Pancreas (tissue), 10 donors: ENCODE measurements around the gene GGN. TPM values are rescaled to one million over a fixed set of nuclear protein-coding genes. Genes with fewer than 3 reads are reported as not detected.

Source experiments
- ATAC-seq, 4 donors: fragments of 200-7000 bp; cut with Tn5 transposase; one replicate each; pipeline versions ENCODE4 v1.8.0 to v1.9.1; 2020; ENCODE audit warnings: mild to moderate bottlenecking in 4 of 4, moderate library complexity in 4 of 4
- DNase-seq, 6 donors: peaks; one replicate each; pipeline ENCODE4 v3.0.0-alpha.2; 2020
- FAIRE-seq: peaks from 2 replicates; lab custom pipeline; 2012; peaks lifted over from hg19 to GRCh38; lab: Jason Lieb, UNC
- H3K27ac ChIP-seq, 4 donors: fragments of 200-600 bp; sonication (generic); 1 replicate in 3 of 4; 2 replicates in 1 of 4; pipeline versions ENCODE4 v1.5.0 to v1.8.0; 2020
- H3K27me3 ChIP-seq, 4 donors: fragments of 200-600 bp; one replicate each; pipeline ENCODE4 v1.8.0; 2021
- H3K36me3 ChIP-seq, 3 donors: fragments of 200-600 bp; sonication (generic) in 1 of 3; one replicate each; pipeline versions ENCODE4 v1.5.0 to v1.8.0; 2020 to 2021
- H3K4me1 ChIP-seq, 3 donors: fragments of 200-600 bp; one replicate each; pipeline ENCODE4 v1.8.0; 2021
- H3K4me3 ChIP-seq, 4 donors: fragments of 200-600 bp; sonication (generic) in 2 of 4; one replicate each; pipeline versions ENCODE4 v1.5.0 to v1.8.0; 2020 to 2021
- H3K9me3 ChIP-seq, 4 donors: fragments of 200-600 bp; one replicate each; pipeline ENCODE4 v1.8.0; 2021
- whole genome bisulfite sequencing, 2 donors: extraction: QIAGEN DNeasy Blood & Tissue Kit; methylation state at CpG; one replicate each; pipeline ENCODE4 v1.1.7; 2013; 5-methylcytosine and 5-hydroxymethylcytosine counted together
- intact Hi-C, 3 donors: fragments of 100-400 bp; cut with DNase I; formaldehyde crosslinking; loops; one replicate each; pipeline versions ENCODE4 v1.11.1 to v1.14.2; 2022
- polyA plus RNA-seq, 2 donors: library from polyadenylated mRNA; stranded (reverse); fragments of 200-250 nt; gene quantifications; one replicate each; pipeline ENCODE4 v1.2.3, GENCODE V29; 2013
- total RNA-seq, 6 donors: library from RNA; stranded (reverse); fragmentation: NEBNext Ultra II Directional in 4 of 6; extraction: Animal tissue kit (Norgen Biotek cat#: 25700) in 4 of 6; gene quantifications; one replicate each; pipeline versions ENCODE4 v1.2.1 to v1.2.4, GENCODE V29; 2021 to 2023
- TF ChIP-seq, protein P1 (sequence below), 4 donors: fragments of 200-600 bp; sonication (generic) in 3 of 4; IDR thresholded peaks; one replicate each; pipeline versions ENCODE4 v1.5.0 to v1.8.0; 2021; ENCODE audit warnings: antibody characterized with exemption in 4 of 4
- donor health status: healthy with polysubstance abuse.
- donor health status: DM: no; HTN: no; CAD: no; lungs with moderate emphysema.
- donor health status: DM: no; HTN: no; CAD: no.
- donor health status: control.
- donor health status: control.
- donor health status: Bipolar disorder and iron deficiency.
- donor health status: DM: yes; HTN: yes; CAD: no.
- donor health status: DM: no; HTN: no; CAD: no.
- donor health status: DM: no; HTN: no; CAD: no.
- donor health status: DM: yes; HTN: yes; CAD: no.

GGN gene
- total and polyA plus RNA-seq, 8 donors = 0.23 to 2.2 (median 0.29) TPM; not detected in 2

- ATAC-seq (peak; percentile 4 to 15 (median 10)), DNase-seq (no peak), FAIRE-seq (no peak)
- peaks cover 0 to 8% (median 0%) of the 10 kb centered on the region in 3 donors for H3K36me3 ChIP-seq
- TF ChIP-seq, protein P1, sequence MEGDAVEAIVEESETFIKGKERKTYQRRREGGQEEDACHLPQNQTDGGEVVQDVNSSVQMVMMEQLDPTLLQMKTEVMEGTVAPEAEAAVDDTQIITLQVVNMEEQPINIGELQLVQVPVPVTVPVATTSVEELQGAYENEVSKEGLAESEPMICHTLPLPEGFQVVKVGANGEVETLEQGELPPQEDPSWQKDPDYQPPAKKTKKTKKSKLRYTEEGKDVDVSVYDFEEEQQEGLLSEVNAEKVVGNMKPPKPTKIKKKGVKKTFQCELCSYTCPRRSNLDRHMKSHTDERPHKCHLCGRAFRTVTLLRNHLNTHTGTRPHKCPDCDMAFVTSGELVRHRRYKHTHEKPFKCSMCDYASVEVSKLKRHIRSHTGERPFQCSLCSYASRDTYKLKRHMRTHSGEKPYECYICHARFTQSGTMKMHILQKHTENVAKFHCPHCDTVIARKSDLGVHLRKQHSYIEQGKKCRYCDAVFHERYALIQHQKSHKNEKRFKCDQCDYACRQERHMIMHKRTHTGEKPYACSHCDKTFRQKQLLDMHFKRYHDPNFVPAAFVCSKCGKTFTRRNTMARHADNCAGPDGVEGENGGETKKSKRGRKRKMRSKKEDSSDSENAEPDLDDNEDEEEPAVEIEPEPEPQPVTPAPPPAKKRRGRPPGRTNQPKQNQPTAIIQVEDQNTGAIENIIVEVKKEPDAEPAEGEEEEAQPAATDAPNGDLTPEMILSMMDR (IDR thresholded peaks at IDR 0.05) = no peak
- no peaks in the 10 kb centered on the region for H3K9me3 ChIP-seq
- 0 to 1% methylated on average over 18 of the region's 18 CpGs for WGBS, 2 donors
- peak overlapping the region; percentile 47 to 91 (median 76) for H3K4me3 ChIP-seq
- H3K27ac ChIP-seq = peak overlapping the region; percentile 76 to 88 (median 84)
- intact Hi-C loops = no loop called here
- no peaks in the 10 kb centered on the region for H3K27me3 ChIP-seq
- H3K4me1 ChIP-seq = peaks cover 0 to 11% (median 4%) of the 10 kb centered on the region in 3 donors
These were observed 12.7 kb downstream of the GGN start for GRCh38 chr19:38375098-38375493.

DNA sequence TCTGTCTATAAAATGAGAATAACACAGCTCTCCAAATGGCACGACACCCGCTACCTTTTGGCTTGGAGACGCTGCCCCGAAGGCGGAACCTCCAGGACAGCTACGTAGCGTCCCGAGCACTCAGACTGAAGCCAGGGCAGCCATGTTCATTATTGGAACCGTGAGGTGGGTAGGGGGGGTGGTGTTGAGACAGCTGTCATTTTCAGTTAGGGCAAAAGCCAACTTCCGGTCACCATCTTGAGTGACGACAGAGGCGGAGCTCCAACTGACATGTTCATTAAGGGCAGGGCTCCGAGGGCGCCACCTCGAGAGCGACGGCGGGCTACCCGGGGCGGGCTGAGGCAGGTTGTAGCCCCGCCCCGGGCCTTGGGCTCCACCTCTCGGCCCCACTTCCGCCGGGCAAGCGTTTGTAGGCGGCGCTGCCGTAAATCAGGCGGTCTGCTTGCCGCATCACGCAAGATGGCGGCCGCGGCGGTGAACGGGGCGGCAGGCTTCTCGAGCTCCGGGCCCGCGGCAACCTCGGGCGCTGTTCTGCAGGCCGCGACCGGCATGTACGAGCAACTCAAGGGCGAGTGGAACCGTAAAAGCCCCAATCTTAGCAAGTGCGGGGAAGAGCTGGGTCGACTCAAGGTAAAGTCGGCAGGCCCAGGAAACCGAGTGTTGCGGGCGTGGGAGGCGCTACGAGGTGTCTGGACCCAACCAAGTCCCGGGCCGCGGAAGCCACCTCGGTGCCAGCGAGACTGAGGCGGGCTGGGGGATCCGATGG, 13.3 kb downstream of the GGN start, which contains the start of gene PSMD8:
Gene PSMD8 (plus strand): TSS at position 240 of the 766 bp plus-strand sequence. CDS start 31 bp downstream, at position 271.
- H3K36me3 ChIP-seq = peaks cover 0 to 2% (median 0%) of the 10 kb centered on the region in 3 donors
- ATAC-seq = peak; percentile 98 to 99 (median 98)
- 0% methylated on average over 64 to 65 of the region's 65 CpGs for WGBS, 2 donors
- TF ChIP-seq, protein P1 (IDR thresholded peaks at IDR 0.05) = no peak
- H3K9me3 ChIP-seq = no peaks in the 10 kb centered on the region
- peak within 1 kb of the TSS; percentile 76 to 88 (median 84) for H3K27ac ChIP-seq
- intact Hi-C loops = no loop called here
- peak; percentile 97 for FAIRE-seq
- peaks cover 0 to 11% (median 4%) of the 10 kb centered on the region in 3 donors for H3K4me1 ChIP-seq
- peak within 1 kb of the TSS; percentile 47 to 91 (median 76) for H3K4me3 ChIP-seq
- no peaks in the 10 kb centered on the region for H3K27me3 ChIP-seq
- peak; percentile 96 to 99 (median 99) for DNase-seq

GRCh38 chr19:38373907-38374331, 13.9 kb downstream of the GGN start:
- no peak for ATAC-seq
- TF ChIP-seq, protein P1 (IDR thresholded peaks at IDR 0.05) = no peak
- 63 to 66% methylated on average over 6 of the region's 6 CpGs for WGBS, 2 donors
- Histone ChIP-seq H3K27me3 (no peaks in the 10 kb centered on the region), H3K4me1 (peaks cover 0 to 11% (median 4%) of the 10 kb centered on the region in 3 donors), H3K27ac (peak overlapping the region; percentile 31 to 88 (median 78)), H3K36me3 (no peaks in the 10 kb centered on the region), H3K9me3 (no peaks in the 10 kb centered on the region), H3K4me3 (peak overlapping the region; percentile 4 to 85 (median 38))
- intact Hi-C loops = no loop called here
- no peak for FAIRE-seq
- DNase-seq = no peak

DNA sequence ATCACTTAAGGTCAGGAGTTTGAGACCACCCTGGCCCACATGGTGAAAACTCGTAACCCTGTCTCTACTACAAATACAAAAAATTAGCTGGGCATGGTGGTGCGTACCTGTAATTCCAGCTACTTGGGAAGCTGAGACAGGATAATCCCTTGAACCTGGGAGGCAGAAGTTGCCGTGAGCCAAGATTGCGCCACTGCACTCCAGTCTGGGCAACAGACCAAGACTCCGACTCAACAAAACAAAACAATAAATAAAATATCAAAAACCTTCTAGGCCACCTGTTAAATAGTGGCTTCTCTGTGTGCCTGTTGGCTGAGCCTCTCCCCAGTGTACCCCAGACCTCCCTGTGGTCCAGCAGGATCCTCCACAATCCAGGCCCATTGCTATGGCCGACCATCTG, 16.8 kb downstream of the GGN start:
- no peak for DNase-seq
- TF ChIP-seq, protein P1 (IDR thresholded peaks at IDR 0.05) = no peak
- Histone ChIP-seq H3K27ac (no peak overlapping the region), H3K9me3 (no peaks in the 10 kb centered on the region), H3K4me1 (peaks cover 0 to 7% (median 4%) of the 10 kb centered on the region in 3 donors), H3K36me3 (no peaks in the 10 kb centered on the region), H3K27me3 (no peaks in the 10 kb centered on the region), H3K4me3 (no peak overlapping the region)
- FAIRE-seq = no peak
- intact Hi-C loops = no loop called here
- WGBS, 2 donors = 72 to 79% methylated on average over 6 of the region's 6 CpGs
- ATAC-seq = no peak

- no peak overlapping the region for H3K4me3 ChIP-seq
- H3K27me3 ChIP-seq = no peaks in the 10 kb centered on the region
- no peaks in the 10 kb centered on the region for H3K4me1 ChIP-seq
- H3K27ac ChIP-seq = no peak overlapping the region
- FAIRE-seq (no peak), ATAC-seq (no peak), DNase-seq (no peak)
- WGBS, 2 donors = 57 to 63% methylated on average over 12 of the region's 12 CpGs
- intact Hi-C loops = no loop called here
- TF ChIP-seq, protein P1 (IDR thresholded peaks at IDR 0.05) = no peak
- no peaks in the 10 kb centered on the region for H3K36me3 ChIP-seq
- H3K9me3 ChIP-seq = no peaks in the 10 kb centered on the region
These were observed 17.5 kb downstream of the GGN start for GRCh38 chr19:38370299-38370698.
